ENCODE results near the gene OOSP4A.
"Not testable (repeated sequence)": the region's sequence is repeated elsewhere in the genome, so short reads cannot be mapped to it uniquely, and the experiment has no call there.

OOSP4A gene

DNA sequence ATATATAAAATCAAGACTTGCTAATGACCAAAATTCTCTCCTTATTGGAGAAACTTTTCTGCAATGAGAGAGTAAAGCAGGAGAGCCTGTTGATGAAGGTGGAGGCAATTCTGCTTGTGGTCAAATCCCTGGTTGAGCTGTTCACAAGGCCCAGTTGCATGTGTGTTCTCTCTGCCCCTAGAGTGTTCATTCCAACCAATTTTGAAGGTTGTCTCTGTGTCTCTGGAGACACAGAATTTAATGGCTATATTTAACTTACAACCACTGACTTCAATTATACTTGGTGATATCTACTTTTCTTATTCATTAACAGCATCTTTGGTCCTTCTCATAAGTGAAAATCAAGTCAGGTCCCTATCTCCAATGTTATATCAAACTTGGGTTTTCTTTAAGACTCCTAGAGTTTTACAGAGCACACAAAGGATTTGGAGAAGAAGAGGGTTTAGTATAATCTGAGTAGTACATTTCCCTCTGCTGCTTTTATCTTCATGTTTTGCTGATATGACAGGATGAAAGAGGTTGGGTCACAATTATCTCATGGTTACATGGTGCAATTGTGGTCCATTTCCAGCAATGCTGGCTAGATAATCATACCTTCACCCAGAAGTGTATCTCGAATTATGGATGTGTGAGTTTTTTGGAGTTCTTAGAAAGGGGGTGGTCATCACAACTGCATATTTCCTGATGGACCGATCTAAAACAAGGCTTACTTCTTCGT lies 4.0 kb downstream of the OOSP4A start:
- TF ChIP-seq, protein P1, sequence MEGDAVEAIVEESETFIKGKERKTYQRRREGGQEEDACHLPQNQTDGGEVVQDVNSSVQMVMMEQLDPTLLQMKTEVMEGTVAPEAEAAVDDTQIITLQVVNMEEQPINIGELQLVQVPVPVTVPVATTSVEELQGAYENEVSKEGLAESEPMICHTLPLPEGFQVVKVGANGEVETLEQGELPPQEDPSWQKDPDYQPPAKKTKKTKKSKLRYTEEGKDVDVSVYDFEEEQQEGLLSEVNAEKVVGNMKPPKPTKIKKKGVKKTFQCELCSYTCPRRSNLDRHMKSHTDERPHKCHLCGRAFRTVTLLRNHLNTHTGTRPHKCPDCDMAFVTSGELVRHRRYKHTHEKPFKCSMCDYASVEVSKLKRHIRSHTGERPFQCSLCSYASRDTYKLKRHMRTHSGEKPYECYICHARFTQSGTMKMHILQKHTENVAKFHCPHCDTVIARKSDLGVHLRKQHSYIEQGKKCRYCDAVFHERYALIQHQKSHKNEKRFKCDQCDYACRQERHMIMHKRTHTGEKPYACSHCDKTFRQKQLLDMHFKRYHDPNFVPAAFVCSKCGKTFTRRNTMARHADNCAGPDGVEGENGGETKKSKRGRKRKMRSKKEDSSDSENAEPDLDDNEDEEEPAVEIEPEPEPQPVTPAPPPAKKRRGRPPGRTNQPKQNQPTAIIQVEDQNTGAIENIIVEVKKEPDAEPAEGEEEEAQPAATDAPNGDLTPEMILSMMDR (IDR thresholded peaks at IDR 0.05; ENCODE audit: low read depth, low read length, missing control alignments) = no peak
- no peak for DNase-seq (ENCODE audit: low read depth)
- no peak overlapping the region for H3K4me3 ChIP-seq (ENCODE audit: low read depth, low read length)
- in situ Hi-C loops (cut with HindIII; ENCODE audit: low sequenced_read_pairs) = no loop called here

DNA sequence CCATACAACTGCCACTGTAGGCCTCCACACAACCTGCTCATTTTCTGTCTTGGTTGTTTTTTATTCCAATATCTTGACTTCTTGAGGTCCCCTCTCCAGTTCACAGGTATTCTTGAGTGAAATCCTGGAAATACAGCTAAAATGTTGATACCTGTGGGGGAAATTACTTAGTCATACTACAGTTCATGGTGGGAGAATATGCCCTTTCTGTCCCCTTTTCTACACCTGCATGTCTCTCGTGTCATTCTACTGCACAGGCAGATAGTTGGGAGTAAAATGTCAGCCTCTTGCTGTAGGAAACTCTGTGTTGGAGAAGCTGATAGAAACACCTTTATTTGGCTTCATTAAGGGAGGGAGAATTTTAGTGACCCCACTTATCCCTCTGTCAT lies 4.6 kb downstream of the OOSP4A start:
- in situ Hi-C loops (cut with HindIII; ENCODE audit: low sequenced_read_pairs) = no loop called here
- TF ChIP-seq, protein P1 (IDR thresholded peaks at IDR 0.05; ENCODE audit: low read depth, low read length, missing control alignments) = no peak
- no peak for DNase-seq (ENCODE audit: low read depth)
- no peak overlapping the region for H3K4me3 ChIP-seq (ENCODE audit: low read depth, low read length)

DNA sequence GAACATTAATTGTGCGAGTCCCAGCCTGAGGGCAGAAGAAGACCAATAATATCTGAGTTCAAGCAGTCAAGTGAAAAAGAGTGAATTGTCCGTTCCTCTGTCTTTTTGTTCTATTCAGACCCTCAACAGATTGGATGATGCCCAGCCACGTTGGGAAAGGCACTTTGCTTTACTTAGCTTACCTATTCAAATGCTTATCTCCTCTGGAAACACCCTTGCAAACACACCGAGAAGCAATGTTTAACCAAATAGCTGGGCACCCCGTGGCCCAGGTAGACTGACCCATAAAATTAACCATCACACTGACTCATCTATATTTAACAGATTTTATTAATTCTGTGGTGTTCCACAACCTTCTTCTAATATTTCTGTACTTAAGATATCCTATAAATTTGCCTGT lies 9.3 kb downstream of the OOSP4A start:
- TF ChIP-seq, protein P1 (IDR thresholded peaks at IDR 0.05; ENCODE audit: low read depth, low read length, missing control alignments) = no peak
- no peak overlapping the region for H3K4me3 ChIP-seq (ENCODE audit: low read depth, low read length)
- DNase-seq (ENCODE audit: low read depth) = no peak
- in situ Hi-C loops (cut with HindIII; ENCODE audit: low sequenced_read_pairs) = no loop called here

DNA sequence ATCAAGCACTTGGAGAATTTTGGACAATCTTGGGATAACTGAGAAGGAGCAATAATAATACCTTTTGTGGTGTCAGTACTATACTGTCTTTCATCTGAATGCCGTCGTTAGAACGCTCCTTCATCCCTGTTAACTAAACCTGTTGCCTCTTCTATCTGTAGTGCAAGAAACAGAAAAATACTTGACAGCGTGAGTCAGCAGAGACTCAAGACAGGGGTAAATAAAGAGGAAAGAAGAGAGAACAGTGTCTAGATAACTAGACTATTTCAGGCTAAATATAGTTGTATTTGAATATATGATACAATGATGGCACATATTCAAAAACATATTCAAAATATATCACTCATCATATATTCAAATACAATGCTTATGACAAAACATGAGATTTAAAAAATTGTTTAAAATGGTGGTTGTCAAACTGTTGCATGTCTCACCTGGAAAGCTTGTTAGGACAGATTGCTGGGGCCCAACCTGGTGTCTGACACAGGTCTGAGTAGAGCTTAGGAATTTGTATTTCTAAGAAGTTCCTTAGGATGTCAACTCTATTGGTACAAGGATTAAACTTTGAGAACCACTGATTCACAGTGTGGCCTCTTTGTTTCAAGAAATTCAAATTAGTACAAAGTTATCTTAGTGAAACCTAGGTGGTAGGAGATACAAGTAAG lies 17.4 kb downstream of the OOSP4A start:
- TF ChIP-seq, protein P1 (IDR thresholded peaks at IDR 0.05; ENCODE audit: low read depth, low read length, missing control alignments) = no peak
- in situ Hi-C loops (cut with HindIII; ENCODE audit: low sequenced_read_pairs) = no loop called here
- no peak overlapping the region for H3K4me3 ChIP-seq (ENCODE audit: low read depth, low read length)
- DNase-seq (ENCODE audit: low read depth) = no peak

DNA sequence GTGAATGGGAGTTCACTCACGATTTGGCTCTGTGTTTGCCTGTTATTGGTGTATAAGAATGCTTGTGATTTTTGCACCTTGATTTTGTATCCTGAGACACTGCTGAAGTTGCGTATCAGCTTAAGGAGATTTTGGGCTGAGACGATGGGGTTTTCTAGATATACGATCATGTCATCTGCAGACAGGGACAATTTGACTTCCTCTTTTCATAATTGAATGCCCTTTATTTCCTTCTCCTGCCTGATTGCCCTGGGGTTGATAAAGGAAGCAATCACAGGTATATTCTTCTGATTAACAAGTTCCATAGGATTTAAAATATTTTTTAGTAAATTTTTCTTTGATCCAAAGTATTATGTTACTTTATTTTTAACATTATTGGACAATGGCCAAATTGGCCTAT lies 18.2 kb downstream of the OOSP4A start:
- DNase-seq (ENCODE audit: low read depth); H3K4me3 ChIP-seq (ENCODE audit: low read depth, low read length); in situ Hi-C loops (cut with HindIII; ENCODE audit: low sequenced_read_pairs): not testable (repeated sequence)

DNA sequence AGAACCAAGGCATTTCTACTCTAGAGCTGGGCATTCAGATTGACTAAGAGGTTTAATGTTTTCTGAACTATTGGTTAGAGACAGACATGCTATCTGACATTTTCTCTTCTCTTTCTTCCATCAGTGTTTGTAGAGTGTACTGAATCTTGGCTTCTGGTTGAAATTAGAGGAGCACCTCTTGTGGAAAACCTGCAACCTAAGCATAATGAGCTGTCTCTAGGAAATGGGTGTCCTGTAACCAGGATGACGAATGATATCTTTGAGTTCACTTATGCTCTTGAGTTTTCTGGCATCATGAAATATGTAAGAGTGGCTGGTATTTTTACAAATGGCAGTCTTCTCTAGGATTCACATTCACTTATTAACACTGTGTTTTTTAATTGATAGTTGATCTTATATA lies 19.4 kb downstream of the OOSP4A start:
- DNase-seq (ENCODE audit: low read depth) = no peak
- in situ Hi-C loops (cut with HindIII; ENCODE audit: low sequenced_read_pairs) = no loop called here
- TF ChIP-seq, protein P1 (IDR thresholded peaks at IDR 0.05; ENCODE audit: low read depth, low read length, missing control alignments) = no peak
- H3K4me3 ChIP-seq (ENCODE audit: low read depth, low read length) = no peak overlapping the region

DNA sequence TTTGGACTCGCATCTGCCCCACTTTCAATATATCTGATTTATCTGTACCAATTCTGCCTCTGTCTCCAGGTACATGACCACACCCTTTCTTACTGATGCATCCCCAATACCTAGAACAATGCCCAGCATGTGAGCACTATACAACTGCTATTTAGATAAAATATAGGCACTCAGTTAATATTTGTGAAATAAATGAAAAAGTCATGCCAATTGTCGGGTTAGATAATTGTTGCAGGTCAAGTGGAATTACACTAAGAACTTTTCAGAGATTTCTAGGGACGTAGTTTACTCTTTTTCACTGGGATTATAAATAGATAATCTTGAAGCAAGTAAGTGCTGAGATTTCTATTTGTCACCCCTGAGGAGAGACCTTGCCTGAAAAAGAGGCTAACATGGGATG lies 20.5 kb downstream of the OOSP4A start:
- DNase-seq (ENCODE audit: low read depth) = no peak
- in situ Hi-C loops (cut with HindIII; ENCODE audit: low sequenced_read_pairs) = no loop called here
- no peak overlapping the region for H3K4me3 ChIP-seq (ENCODE audit: low read depth, low read length)
- TF ChIP-seq, protein P1 (IDR thresholded peaks at IDR 0.05; ENCODE audit: low read depth, low read length, missing control alignments) = no peak
